Fibroblast of skin of scalp (primary cell): ENCODE results near the gene SEC61B.

Source experiments
- DNase-seq: peaks from one replicate; pipeline ENCODE4 v3.0.0-alpha.2; 2013

The SEC61B gene

DNA sequence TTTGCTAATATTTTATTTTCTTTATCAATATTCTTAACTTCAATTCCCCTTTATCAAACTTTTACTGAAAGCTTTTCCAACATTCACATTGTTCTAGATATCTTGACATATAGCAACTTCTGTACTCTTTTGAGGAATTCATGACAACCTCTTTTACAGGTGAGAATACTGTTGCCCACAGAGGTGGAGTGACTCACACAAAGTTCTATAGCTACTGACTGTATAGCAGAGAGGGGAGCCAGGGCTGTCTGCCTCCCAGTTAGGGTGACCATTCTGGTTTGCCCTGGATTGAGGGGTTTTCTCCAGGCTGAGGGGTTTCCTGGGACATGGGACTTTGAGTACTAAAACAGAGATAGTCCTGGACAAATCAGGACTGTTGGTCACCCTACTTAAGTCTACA lies 16.2 kb downstream of the SEC61B start:
- DNase-seq = no peak

DNA sequence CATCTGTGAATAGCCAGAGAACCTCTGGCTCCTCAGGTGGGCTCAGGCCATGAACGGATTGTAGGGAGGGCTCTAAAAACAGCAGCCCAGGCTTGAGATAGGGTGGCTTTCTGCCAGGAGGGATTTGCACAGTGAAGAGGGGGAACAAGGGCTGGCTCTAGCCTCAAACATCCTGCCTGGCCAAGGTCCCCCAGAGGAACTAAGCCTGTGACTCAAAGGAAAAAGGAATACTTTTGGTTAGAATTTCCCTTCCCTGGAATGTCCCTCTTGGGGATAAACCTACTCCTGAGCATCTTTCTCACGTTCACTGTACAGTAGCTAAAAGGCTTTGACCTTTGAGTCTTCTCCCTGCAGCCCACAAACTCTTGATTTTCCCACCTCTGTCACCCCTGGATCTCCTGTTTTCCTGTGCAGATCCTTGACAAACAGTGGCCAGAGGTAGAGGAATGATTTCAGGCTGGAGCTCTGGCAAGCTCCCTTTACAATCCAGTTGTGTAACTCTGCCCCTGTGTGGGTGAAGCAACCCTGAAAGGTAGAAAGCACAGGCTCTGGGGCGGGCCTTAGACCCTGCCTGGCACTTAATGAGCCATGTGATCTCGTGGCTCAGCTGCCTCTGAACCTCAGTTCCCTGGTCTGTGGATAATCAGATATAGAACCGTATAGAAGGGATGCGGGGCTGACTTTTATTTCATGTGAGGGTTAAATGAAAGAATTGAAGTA lies 17.4 kb downstream of the SEC61B start:
- DNase-seq = peak; percentile 88

DNA sequence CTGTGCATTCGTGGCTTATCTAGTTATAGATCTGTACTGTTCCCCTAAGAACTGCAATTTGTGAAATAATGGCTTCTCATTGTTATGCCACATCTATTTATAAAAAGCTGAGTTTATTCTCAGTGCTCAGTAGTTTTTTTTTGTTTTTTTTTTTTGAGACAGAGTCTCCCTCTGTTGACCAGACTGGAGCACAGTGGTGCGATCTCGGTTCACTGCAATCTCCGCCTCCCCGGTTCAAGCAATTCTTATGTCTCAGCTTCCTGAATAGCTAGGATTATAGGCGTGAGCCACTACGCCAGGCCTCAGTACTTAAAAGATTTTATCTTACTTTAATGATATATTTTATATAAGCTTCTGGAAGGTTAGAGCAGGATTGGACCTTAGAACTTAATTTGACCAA lies 19.0 kb downstream of the SEC61B start:
- DNase-seq = no peak

DNA sequence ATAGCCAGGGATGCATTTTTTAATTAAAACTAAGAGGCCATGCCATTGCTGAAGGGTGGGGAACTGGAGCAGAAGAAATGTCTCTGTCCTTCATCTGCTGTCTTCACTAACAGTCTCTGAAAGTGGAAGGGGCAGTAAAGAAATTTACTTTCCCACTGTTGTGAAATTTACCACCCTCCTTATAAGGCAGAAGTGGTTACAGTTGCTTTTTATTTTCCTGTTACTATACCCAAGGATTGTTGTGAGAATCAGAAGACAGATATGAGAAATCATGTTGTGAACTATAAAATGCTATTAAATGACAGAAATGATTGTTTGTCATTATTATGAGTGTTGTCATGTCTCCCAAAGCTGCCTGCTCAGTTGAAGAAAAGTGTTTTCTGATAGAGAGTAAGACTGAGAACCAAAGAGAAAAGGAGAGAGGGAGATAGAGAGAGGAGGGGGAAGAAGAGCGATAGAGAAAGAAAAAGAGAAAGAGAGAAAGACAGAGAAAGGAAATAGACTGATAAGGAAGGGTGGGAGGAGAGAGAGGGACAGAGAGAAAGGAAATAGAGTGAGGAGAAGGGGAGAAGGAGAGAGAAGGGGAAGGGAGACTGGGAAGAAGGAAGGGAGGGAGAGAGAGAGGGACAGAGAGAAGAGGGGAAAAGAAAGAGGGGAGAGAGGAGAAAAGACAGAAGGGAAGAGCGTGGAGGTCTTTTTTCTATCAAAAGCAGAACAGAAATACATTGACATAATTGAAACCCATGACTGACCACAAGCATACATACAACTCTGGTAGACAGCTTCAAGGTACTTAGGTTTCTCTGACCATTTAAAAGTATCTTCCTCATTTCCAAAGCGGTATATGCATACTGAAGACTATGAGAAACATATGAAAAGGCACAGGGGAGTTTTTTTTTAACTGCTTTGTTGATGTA lies 22.5 kb downstream of the SEC61B start:
- DNase-seq = no peak

DNA sequence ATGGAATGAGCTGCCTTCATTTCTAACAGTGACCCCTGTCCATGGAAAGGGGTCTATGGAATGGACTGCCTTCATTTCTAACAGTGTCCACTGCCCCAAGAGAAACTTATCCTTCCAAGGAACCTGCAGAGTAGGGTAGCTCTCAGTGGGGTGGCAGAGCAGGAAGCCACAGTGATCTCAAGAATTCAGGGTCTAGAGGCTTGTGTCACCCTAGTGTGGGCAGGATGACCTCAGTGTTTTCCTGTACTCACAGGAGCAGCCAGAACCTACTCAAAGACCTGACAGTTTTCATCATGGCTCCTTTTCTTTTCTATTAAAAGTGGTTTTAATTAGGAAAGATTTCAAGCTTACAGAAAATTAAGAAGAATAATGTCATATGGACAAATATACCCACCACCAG lies 27.5 kb downstream of the SEC61B start:
- peak; percentile 34 for DNase-seq

DNA sequence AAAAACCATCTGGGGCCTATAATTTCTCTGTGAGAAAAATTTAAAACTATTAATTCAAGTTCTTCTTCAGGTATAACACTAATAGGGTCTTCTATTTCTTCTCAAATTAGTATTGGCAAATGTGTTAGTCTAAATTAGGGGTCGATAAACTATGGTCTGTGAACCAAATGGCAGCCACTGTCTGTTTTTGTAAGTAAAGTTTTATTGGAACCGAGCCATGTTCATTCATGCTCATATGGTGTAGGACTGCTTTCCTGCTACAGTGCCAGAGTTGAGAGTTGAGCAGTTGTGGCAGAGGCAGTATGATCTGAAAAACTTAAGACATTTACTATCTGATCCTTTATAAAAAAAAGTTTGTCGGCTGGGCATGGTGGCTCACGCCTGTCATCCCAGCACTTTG lies 29.1 kb downstream of the SEC61B start:
- DNase-seq = no peak

DNA sequence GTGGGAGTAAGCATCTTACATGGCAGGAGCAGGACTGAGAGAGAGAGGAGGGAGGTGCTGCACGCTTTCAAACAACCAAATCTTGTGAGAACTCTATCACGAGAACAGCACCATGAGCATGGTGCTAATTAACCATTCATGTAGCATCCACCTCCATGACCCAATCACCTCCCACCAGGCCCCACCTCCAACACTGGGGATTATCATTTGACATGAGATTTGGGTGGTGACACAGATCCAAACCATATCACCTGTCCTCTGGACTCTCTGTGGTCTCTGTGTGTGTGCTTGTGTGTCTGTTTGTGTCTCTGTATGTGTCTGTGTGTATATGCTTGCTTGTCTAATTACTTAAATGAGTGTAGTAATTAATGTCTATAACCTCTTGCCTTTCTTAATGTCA lies 31.1 kb downstream of the SEC61B start:
- no peak for DNase-seq

DNA sequence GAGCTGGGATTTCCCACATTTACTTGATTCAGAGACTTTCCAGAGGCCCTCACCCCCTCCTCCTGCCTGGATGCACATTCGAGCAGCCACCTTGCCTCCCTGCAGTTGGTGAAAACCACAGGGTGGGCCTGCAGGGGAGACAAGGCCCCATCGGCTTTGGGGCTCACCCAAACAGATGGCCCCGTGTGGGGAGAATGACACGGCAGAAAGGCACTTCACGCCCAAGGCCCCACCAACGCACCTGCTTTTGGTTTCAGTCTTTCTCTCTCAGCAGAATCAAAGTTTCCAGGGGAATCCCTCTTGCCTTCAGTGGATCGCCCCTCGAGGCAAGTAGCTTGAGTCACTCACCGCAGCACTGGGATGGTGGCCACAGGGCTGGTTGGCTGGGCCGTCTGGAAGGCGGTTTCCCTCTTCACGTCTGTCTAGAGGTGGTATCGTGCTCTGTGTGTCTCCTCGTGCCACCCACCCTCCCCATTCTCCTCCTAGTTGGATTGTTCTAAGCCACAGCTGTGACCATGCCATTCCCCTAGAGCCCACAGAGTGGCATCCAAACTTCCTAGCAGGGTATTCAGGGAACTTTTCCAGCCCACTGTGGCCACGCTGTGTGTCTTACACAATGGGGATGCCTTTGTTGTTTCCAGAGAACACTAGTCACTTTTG lies 31.8 kb downstream of the SEC61B start:
- DNase-seq = no peak

DNA sequence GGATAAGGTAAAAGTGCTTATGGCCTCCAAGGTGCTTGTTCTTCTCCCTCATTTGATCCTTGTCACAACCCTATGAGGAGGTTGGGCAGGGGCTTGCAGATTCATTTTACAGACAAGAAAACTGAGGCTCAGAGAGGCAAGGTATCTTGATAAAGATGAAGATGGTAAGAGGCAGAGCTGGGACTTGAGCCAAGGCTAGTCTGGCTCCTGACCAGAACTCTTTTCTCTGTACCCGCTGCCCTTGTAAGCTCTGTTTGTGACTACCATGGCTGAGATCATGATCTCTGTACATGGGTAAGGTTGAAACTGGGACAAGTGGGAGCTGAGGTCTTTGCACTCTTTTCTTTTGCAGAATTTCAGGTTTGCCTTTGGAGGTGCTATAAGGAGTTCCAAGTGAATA lies 33.6 kb downstream of the SEC61B start:
- no peak for DNase-seq

DNA sequence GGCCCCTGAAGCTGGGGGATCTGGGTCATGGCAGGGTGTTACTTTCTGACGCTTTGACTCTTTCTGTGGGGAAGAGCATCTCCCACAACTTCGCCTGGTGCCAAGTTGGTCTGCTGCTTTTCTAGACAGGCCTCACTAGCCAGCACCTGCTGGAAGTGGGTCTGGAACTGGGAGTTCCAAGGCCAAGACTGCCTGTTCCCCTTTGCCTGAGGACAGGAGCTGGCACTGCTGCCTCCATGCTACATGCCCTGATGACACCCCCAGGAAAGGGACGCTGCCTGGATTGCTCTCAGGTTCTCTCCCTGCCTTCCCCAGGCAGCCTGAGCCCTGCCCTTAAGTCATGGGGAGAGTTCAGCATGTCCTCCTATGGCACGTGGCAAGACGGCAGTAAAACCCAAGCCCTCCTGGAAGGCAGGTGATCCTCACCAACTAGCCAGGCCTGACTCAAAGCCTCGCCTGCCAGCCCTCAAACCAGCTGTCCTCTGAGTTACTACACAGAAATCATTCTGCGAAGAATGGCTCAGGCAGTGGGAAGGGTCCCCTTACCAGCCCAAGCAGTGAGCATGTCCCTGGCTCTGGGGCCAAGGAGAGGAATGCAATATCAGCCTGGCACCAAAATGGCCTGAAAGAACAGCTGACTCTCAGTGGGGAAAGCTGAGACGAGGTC lies 35.8 kb downstream of the SEC61B start:
- DNase-seq = no peak

DNA sequence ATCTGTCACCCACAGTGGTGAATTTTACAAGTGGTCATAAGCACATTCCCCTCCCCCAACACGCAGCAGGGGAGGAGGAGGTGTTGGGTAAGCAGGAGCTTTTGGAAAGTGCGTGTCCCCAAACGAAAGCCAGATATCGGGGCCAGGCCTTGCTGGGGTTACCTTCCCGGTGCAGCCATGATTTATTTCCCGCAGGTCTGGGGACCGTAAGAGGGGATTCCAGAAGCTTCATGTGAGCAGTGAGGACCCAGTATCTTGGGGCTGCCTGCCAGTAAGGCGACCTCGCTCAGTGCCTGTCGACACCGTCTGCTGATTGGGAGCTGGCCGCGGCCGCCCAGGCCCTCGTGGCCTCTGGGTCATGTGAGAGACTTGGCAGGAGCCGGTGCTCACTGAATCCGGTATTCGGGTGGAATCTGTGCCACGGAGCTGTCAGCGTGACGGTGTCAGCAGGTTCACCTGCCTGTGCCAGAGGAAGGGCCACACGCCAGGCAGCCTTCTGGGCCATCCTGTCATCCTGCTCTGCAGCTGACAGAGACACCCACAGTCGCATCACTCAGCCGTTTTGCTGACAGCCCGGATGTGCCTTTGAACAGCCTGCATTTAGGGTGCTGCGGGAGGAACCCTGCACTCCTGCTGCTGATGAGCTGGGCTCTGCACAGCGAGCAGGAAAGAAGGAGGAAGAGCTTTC lies 37.3 kb downstream of the SEC61B start:
- DNase-seq = peak; percentile 20

DNA sequence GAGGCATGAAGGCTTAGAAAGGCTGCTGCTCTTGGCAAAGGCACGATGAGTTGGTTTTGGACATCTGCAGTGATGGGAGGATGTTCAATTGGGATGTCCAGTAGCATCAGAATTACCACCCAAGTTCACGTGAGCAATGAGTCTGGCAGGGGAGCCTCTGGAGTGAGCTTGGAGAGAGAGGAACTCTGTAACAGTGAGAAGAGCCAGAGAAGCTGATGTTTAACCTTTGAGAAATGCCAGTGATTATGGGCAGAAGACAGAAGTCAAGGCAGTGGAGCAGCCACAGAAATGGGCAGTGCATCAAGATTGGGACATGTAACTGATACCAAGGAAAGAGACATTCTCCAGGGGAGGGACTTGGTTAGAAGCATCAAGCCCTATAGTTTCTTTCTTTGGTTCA lies 39.8 kb downstream of the SEC61B start:
- DNase-seq = no peak

DNA sequence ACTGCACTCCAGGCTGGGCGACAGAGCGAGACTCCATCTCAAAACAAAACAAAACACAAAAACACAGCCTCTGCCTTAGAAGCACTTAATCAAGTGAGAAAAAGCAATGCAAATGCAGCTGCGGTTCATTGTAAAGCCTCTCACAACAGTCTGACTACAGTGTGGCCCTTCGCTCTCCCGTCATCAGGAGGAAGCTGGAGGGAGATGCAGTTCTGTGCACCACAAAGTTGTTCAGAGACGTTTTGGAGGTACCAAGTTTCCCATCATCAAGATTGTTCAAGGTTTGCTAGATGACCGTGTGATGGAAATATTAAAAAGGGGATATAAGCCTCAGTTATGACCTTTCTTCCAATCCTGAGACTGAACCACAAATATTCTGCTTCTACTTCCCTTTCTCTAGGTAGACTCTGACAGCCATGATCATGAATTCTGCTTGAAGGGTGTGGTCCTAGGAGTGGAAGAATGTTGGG lies 40.9 kb downstream of the SEC61B start:
- no peak for DNase-seq

DNA sequence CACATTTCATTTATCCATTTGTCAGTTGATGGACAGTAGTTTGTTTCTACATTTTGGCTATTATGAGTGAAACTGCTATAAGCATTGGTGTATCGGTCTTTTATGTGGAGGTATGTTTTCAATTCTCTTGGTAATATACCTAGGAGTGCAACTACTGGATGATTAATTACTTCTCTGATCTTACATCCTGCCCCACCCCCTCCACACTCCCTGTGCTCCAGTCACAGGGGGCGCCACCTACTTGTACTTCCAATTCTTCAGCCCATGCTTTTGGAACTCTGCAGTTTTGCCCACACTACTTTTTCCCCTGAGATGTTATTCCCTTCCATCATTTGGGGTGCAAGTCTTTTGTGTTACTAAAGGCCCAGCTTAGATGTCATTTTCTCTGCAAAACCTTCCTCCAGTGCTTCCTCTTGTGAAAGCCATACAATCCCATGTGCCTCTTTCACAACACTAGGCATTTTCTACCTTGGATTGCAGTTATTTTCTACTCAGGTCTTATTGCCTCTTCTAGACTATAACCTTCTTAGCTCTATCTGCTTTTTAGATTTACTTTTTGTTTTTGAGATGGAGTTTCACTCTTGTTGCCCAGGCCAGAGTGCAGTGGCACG lies 42.1 kb downstream of the SEC61B start:
- DNase-seq = peak; percentile 16

DNA sequence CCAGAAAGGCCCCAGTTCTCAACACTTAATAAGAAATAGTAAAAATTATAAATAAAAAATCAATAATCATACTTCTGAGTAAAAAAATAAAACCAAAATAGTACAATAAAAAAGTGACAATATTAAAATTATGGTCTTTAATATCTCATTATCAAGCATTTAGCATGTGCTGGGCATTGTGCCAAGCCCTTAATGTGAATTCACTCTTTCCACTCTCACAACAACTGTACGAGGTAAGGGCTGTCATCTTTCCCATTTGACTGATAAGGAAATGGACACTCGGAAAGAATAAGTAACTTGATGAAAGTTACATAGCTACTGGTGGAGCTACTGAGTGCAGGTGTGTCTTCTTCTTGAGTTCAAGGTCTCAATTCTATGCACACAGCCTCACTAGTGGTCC lies 43.6 kb downstream of the SEC61B start:
- DNase-seq = no peak

DNA sequence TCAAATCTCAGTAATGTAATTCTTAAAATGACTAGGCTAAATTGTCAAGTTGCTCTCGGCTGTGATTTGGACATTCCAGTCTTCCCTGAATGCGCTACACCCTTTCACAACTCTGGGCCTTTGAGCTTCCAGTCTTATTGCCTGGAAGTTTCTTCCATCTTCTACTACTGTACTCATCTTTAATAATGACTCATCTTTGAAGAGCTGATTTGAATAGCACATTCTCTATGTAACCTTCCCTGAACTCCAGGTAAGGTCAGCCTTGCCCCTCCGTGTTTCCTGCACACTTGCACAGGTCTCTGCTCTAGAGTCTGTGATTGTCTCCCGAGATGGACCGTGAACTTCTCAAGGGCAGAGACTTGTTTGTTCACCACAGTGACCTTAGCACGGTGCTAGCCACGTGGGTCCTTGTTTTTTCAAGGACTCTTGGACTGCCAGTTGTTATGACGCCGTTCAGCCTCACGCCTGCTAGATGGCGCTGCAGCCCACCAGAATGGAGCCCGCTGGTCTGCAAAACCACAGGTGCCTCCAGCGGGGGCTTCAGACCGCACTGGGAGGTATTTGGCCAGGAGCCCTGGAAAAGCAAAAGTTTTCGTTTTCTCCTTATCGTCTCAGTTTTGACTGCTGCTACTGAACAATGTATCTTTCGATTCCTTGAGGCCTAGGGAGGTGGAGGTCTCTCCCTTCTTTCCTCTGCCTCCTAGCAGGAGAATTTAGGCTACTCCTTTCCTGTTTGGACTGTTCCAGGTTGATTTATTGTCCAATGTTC lies 44.4 kb downstream of the SEC61B start:
- DNase-seq = peak; percentile 75

DNA sequence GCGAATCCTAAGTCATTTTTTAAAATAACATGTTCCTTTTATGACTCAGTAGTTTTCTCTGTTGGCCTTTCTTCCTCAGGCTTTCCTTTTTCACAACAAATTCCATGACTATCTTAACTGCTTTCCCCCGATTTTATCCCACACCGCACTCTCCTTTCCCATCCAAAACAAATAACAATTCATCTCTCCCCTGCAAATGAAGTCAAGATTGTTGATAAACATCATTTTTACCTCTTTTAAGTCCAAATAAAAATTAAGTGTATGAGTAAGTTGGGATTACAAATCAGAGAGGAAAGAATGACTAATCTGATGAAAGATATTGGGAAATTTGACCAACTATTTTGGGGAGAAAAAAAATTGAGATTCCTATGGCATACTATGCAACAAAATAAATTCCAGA lies 47.3 kb downstream of the SEC61B start:
- DNase-seq = peak; percentile 86

DNA sequence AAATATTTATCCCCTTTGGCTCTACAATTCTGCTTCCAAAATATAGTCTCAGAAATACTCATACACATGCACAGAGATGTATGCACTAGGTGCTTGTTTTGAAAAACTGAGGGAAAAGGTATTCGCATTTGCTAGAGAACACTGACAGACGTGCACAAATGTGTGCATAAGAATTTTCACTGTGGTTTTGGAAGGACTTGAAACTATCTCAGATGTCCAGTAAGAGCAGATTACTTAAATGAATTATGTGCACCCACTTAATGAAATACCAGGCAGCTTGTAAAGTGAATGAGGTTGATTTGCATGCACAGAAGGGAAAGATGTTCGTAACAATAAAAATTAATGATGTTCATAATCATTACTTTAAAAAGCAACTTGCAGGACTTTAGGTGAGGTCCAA lies 48.4 kb downstream of the SEC61B start:
- DNase-seq = no peak

DNA sequence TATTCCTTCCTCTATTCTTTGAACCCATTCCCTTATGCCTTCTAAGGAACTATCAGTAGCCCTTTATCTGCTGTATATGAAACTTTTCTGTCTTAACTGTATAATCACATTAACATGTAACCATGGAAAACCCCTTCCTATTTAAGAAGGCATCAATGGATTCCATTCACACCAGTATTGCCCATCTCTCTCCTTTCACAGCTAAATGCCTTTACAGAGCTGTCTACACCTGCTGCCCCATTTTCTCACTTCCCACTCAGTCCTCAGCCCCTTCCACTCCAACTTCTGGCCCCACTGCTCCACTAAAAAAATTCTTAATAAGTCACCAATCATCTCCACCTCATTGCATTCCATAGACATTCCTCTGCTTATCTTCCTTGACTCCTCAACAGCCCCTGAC lies 50.8 kb downstream of the SEC61B start:
- DNase-seq = no peak

DNA sequence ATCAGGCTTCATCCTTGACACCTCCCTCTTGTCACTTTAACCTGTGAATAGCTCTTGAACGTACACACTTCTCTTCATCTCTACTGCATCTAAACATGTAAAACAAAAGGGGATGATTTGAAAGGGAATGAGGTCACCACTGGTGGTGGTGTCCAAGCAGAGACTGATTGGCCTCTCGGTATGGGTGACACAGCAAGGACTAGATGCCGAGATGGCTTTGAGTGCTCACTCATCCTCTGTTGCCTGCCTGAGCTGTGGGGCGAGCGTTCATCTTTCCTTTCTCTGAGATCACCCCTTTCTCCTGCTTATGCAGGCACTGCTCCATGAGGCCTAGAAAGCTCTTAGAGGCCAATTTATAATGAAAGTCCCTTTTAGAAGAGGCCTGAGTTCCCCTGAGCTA lies 51.9 kb downstream of the SEC61B start:
- DNase-seq = no peak

DNA sequence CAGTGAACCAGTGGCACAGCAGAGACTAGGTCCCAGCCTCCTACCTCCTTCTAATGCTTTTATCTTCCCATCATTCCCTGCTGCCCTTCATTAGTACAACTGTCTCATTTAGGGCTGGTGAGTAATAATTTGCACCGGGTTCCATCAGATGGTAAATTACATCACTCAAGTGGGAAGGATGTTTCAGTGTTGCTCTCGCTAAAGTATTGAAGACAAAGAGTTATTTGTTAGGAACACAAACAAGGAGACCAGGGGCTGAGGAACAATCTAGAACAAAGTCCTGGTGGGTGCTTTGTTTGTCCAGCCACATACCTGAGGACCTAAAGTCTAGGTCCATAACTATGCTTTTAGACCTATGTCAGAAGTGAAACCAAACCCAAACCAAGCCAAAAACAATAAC lies 52.4 kb downstream of the SEC61B start:
- DNase-seq = no peak
